Liver (tissue), 9 donors: ENCODE results near the gene KDM2B. TPM values are rescaled to one million over a fixed set of nuclear protein-coding genes. Genes with fewer than 3 reads are reported as not detected.

Source experiments
- DNase-seq: peaks from one replicate; pipeline ENCODE4 v3.0.0-alpha.2; 2017; ENCODE audit warnings: low spot score
- H3K27ac ChIP-seq, 2 donors: one replicate each; pipeline ENCODE4 v1.7.0; 2013; ENCODE audit warnings: inconsistent platforms in 2 of 2, low read length in 2 of 2, control low read depth in 1 of 2, low read depth in 1 of 2, mild to moderate bottlenecking in 1 of 2
- H3K27me3 ChIP-seq, 4 donors: one replicate each; pipeline versions ENCODE4 v1.6.1 to v1.7.0; 2013; ENCODE audit warnings: low read length in 3 of 4, inconsistent platforms in 1 of 4, mild to moderate bottlenecking in 1 of 4, moderate library complexity in 1 of 4; ENCODE audit not compliant: control insufficient read depth in 4 of 4, insufficient read depth in 4 of 4
- H3K36me3 ChIP-seq, 4 donors: one replicate each; pipeline versions ENCODE4 v1.6.1 to v1.7.0; 2013; ENCODE audit warnings: low read length in 3 of 4, mild to moderate bottlenecking in 3 of 4, low read depth in 1 of 4, moderate library complexity in 1 of 4; ENCODE audit not compliant: control insufficient read depth in 4 of 4, insufficient read depth in 3 of 4
- H3K4me1 ChIP-seq, 4 donors: one replicate each; pipeline versions ENCODE4 v1.6.1 to v1.7.0; 2013; ENCODE audit warnings: low read length in 3 of 4, mild to moderate bottlenecking in 3 of 4, moderate library complexity in 1 of 4; ENCODE audit not compliant: control insufficient read depth in 4 of 4, insufficient read depth in 4 of 4
- H3K4me3 ChIP-seq, 3 donors: one replicate each; pipeline versions ENCODE4 v1.6.1 to v1.7.0; 2013; ENCODE audit warnings: low read length in 3 of 3, control low read depth in 1 of 3, low read depth in 1 of 3, mild to moderate bottlenecking in 1 of 3
- H3K9ac ChIP-seq, 2 donors: one replicate each; pipeline ENCODE4 v1.7.0; 2013; ENCODE audit warnings: low read length in 2 of 2, mild to moderate bottlenecking in 2 of 2, moderate library complexity in 2 of 2, control low read depth in 1 of 2, low read depth in 1 of 2
- H3K9me3 ChIP-seq, 4 donors: one replicate each; pipeline versions ENCODE4 v1.6.1 to v1.7.0; 2013; ENCODE audit warnings: low read length in 3 of 4; ENCODE audit not compliant: control insufficient read depth in 4 of 4
- ATF3 ChIP-seq: IDR thresholded peaks from 2 replicates; pipeline ENCODE4 v1.6.1; 2016; ENCODE audit warnings: antibody characterized with exemption
- CTCF ChIP-seq: fragments of 150-350 bp; IDR thresholded peaks from 2 replicates; pipeline ENCODE4 v1.5.1; 2017; ENCODE audit warnings: improper control_type of control experiment, low read depth, low read length; ENCODE audit not compliant: missing input control
- EGR1 ChIP-seq, 2 donors: IDR thresholded peaks; 2 replicates each; pipeline ENCODE4 v1.6.1; 2016 to 2018; ENCODE audit warnings: antibody characterized with exemption in 2 of 2, low read depth in 2 of 2
- FOXA1 ChIP-seq: IDR thresholded peaks from 2 replicates; pipeline ENCODE4 v1.6.1; 2016; ENCODE audit warnings: antibody characterized with exemption
- FOXA2 ChIP-seq: IDR thresholded peaks from 2 replicates; pipeline ENCODE4 v1.6.1; 2016; ENCODE audit warnings: antibody characterized with exemption
- GABPA ChIP-seq, 2 donors: IDR thresholded peaks in 1 of 2; conservative IDR thresholded peaks in 1 of 2; 2 replicates each; pipeline ENCODE4 v1.6.1; 2016; ENCODE audit warnings: antibody characterized with exemption in 2 of 2, mild to moderate bottlenecking in 1 of 2, moderate library complexity in 1 of 2
- HNF4A ChIP-seq, 2 donors: conservative IDR thresholded peaks; 2 replicates each; pipeline ENCODE4 v1.6.1; 2016; ENCODE audit warnings: antibody characterized with exemption in 2 of 2, mild to moderate bottlenecking in 2 of 2
- HNF4G ChIP-seq: IDR thresholded peaks from 2 replicates; pipeline ENCODE4 v1.6.1; 2016; ENCODE audit warnings: antibody characterized with exemption
- JUND ChIP-seq, 2 donors: IDR thresholded peaks; 2 replicates each; pipeline ENCODE4 v1.6.1; 2016; ENCODE audit warnings: antibody characterized with exemption in 2 of 2
- MAX ChIP-seq: IDR thresholded peaks from 2 replicates; pipeline ENCODE4 v1.6.1; 2016; ENCODE audit warnings: antibody characterized with exemption
- NR2F2 ChIP-seq: IDR thresholded peaks from 2 replicates; pipeline ENCODE4 v1.6.1; 2016; ENCODE audit warnings: antibody characterized with exemption
- RAD21 ChIP-seq, 2 donors: IDR thresholded peaks; 2 replicates each; pipeline ENCODE4 v1.6.1; 2016; ENCODE audit warnings: antibody characterized with exemption in 2 of 2, mild to moderate bottlenecking in 2 of 2
- REST ChIP-seq: IDR thresholded peaks from 2 replicates; pipeline ENCODE4 v1.6.1; 2016; ENCODE audit warnings: antibody characterized with exemption, mild to moderate bottlenecking
- RXRA ChIP-seq, 2 donors: IDR thresholded peaks; 2 replicates each; pipeline ENCODE4 v1.6.1; 2017 to 2018; ENCODE audit warnings: antibody characterized with exemption in 2 of 2, mild to moderate bottlenecking in 1 of 2
- SP1 ChIP-seq: IDR thresholded peaks from 2 replicates; pipeline ENCODE4 v1.6.1; 2018; ENCODE audit warnings: antibody characterized with exemption, mild to moderate bottlenecking
- TAF1 ChIP-seq: conservative IDR thresholded peaks from 2 replicates; pipeline ENCODE4 v1.6.1; 2016; ENCODE audit warnings: antibody characterized with exemption, mild to moderate bottlenecking
- YY1 ChIP-seq: IDR thresholded peaks from 2 replicates; pipeline ENCODE4 v1.6.1; 2016; ENCODE audit warnings: antibody characterized with exemption, mild to moderate bottlenecking
- ZBTB33 ChIP-seq: IDR thresholded peaks from 2 replicates; pipeline ENCODE4 v1.6.1; 2016; ENCODE audit warnings: antibody characterized with exemption
- WGBS: extraction: QIAGEN DNeasy Blood & Tissue Kit; methylation state at CpG from one replicate; pipeline ENCODE4 v1.1.7; 2013; 5-methylcytosine and 5-hydroxymethylcytosine counted together
- polyA plus RNA-seq, 2 donors: library from polyadenylated mRNA; stranded (reverse) in 1 of 2; unstranded in 1 of 2; fragments of 200-250 nt in 1 of 2; fragments of >200 nt in 1 of 2; fragmentation: Nextera tagmentation in 1 of 2; extraction: Ambion mirVana in 1 of 2; gene quantifications; one replicate each; pipeline versions ENCODE4 v1.2.1 to v1.2.3, GENCODE V29; 2013 to 2015
- total RNA-seq, 2 donors: library from RNA; depleted of rRNA; stranded (reverse); fragments of >200 nt; gene quantifications; one replicate each; pipeline ENCODE4 v1.2.3, GENCODE V29; 2014
- donor health status: healthy.
- donor health status: healthy.
- donor health status: healthy.
- donor health status: healthy.
- donor health status: healthy.

KDM2B gene
- total and polyA plus RNA-seq, 4 donors = 7.0 to 34.2 (median 10.6) TPM

- no peak for TF ChIP-seq ATF3
- TF ChIP-seq MAX = no peak
- TF ChIP-seq RXRA (IDR thresholded peaks at IDR 0.05) = no peak
- TF ChIP-seq SP1 = no peak
- no peak for TF ChIP-seq EGR1 (IDR thresholded peaks at IDR 0.05; ENCODE audit: low read depth in 2 of 2)
- no peak for TF ChIP-seq TAF1
- TF ChIP-seq HNF4A (conservative IDR thresholded peaks at IDR 0.05) = no peak
- TF ChIP-seq GABPA (IDR thresholded peaks at IDR 0.05 in 1 of 2, conservative IDR thresholded peaks at IDR 0.05 in 1 of 2) = no peak
- no peak for TF ChIP-seq HNF4G
These were observed 21.9 kb downstream of the KDM2B start (continued) for GRCh38 chr12:121558956-121559355.

GRCh38 chr12:121550974-121551634 is 29.7 kb downstream of the KDM2B start:
- 56% methylated on average over 13 of the region's 13 CpGs for WGBS
- TF ChIP-seq REST = peak; percentile 85
- peak; percentile 84 for TF ChIP-seq MAX
- TF ChIP-seq EGR1 (IDR thresholded peaks at IDR 0.05; ENCODE audit: low read depth in 2 of 2) = peak in 1 of 2 donors; percentile 66
- TF ChIP-seq ATF3 = peak; percentile 55
- TF ChIP-seq TAF1 = peak; percentile 15
- peak; percentile 96 for TF ChIP-seq SP1
- TF ChIP-seq HNF4A (conservative IDR thresholded peaks at IDR 0.05) = peak; percentile 91 to 94
- peak; percentile 95 for TF ChIP-seq FOXA2
- TF ChIP-seq HNF4G = peak; percentile 74
- peak; percentile 93 for TF ChIP-seq YY1
- TF ChIP-seq ZBTB33 = peak; percentile 88
- TF ChIP-seq RXRA (IDR thresholded peaks at IDR 0.05) = peak; percentile 97 to 99
- peak; percentile 61 to 71 for TF ChIP-seq JUND (IDR thresholded peaks at IDR 0.05)
- no peak for TF ChIP-seq CTCF
- peak; percentile 64 to 73 for TF ChIP-seq RAD21 (IDR thresholded peaks at IDR 0.05)
- peak in 1 of 2 donors; percentile 56 for TF ChIP-seq GABPA (IDR thresholded peaks at IDR 0.05 in 1 of 2, conservative IDR thresholded peaks at IDR 0.05 in 1 of 2)
- peak; percentile 92 for TF ChIP-seq FOXA1
- TF ChIP-seq NR2F2 = peak; percentile 39
- no peak for DNase-seq

More at GRCh38 chr12:121550974-121551634, 29.7 kb downstream of the KDM2B start:
- peaks cover 0 to 16% (median 11%) of the 10 kb centered on the region in 4 donors for H3K4me1 ChIP-seq
- peak overlapping the region; percentile 60 to 72 for H3K27ac ChIP-seq
- H3K27me3 ChIP-seq = no peaks in the 10 kb centered on the region
- no peak overlapping the region for H3K9ac ChIP-seq
- no peak overlapping the region for H3K4me3 ChIP-seq
- no peaks in the 10 kb centered on the region for H3K9me3 ChIP-seq
- H3K36me3 ChIP-seq = no peaks in the 10 kb centered on the region
